ENCODE results near the gene RSPH6A. TPM values are rescaled to one million over a fixed set of nuclear protein-coding genes. Genes with fewer than 3 reads are reported as not detected.

The RSPH6A gene
- polyA plus RNA-seq, 4 donors: not detected

GRCh38 chr19:45825917-45826893 is 11.1 kb upstream of the RSPH6A start:
- no peak for DNase-seq (ENCODE audit: low read depth in 4 of 4, low spot score in 2 of 4)

DNA sequence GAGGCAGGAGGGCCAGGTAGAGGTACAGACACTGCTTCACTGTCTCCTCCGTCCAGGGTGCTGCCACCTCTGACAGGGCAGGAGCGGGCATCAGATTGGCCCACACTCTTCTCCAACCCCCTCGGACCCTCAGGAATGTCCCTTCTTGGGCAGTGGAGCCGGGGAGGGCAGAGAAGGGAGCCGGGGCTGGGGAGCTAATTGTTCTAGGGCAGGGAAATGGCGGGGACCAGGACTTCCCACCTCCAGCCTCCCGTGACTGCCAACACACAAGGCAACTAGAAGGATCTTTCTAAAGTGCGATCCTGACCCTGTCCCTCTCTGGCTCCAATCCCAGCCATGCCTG is 10.1 kb upstream of the RSPH6A start:
- no peak for DNase-seq (ENCODE audit: low read depth in 4 of 4, low spot score in 2 of 4)

GRCh38 chr19:45824531-45825262 is 9.6 kb upstream of the RSPH6A start:
- DNase-seq (ENCODE audit: low read depth in 4 of 4, low spot score in 2 of 4): no peak

- DNase-seq (ENCODE audit: low read depth in 4 of 4, low spot score in 2 of 4): no peak
Observed at GRCh38 chr19:45824041-45824471, 8.9 kb upstream of the RSPH6A start.

DNA sequence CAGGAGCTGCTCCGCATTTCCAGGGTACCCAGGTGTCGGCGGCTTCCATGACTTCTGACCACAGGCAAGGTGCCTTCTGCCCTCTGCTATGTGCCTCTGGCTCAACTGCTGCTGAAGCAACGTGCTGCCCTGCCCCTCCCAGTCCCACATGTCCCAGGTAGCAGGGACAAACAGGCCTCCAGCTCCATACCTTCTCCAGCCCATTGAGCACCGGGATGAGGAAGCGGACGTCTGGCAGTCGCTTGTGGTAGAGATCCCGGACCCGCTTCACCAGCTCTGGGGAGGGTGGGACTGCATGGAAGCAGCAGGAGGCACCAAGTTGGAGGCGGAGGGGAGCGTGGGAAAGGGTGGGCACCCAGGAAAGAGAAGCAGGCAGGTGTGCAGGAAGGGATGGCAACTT is 8.1 kb upstream of the RSPH6A start:
- no peak for DNase-seq (ENCODE audit: low read depth in 4 of 4, low spot score in 2 of 4)

DNA sequence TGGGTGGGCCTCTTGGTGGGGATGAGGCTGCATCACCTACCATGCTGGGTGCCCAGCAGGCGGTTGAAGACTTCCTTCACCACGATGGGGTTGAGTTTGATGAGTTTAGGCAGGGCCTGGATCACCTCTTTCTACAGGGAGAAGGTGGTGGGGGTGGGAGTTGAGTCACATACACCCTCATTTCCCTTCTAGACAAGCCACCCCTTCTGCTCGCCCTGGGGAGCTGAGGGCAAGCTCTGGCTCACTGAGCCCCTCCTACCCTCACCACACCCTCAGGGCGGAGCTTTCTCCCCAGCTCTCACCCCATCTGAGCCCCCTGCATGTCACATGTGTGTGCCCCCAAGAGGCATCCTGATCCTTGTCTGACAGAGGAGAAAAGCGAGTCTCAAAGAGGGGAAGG is 7.6 kb upstream of the RSPH6A start:
- DNase-seq (ENCODE audit: low read depth in 4 of 4, low spot score in 2 of 4): no peak

- DNase-seq (ENCODE audit: low read depth in 4 of 4, low spot score in 2 of 4): no peak
Observed at GRCh38 chr19:45821570-45821969, 6.5 kb upstream of the RSPH6A start.

DNA sequence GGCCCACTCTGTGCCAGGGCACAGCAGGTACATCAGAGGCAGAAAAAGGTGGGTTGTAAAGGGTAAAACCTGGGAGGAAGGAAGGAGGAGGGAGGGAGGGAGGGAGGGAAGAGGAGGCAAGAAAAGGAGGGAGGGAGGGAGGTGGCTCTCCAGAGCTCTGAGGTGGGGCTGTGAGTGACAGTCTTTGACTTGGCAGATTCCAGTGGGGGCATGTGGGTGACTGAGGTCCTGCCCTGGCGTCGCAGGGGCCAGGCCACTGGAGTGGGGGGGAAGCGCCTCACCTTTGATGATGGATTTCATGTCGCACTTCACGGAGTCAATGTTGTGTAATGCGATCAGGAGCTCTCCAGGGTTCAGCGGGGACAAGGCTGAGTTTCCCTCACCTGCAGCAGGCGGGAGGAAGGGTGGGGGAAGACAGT is 6.0 kb upstream of the RSPH6A start:
- no peak for DNase-seq (ENCODE audit: low read depth in 4 of 4, low spot score in 2 of 4)

- no peak for DNase-seq (ENCODE audit: low read depth in 4 of 4, low spot score in 2 of 4)
Observed at GRCh38 chr19:45820413-45821102, 5.5 kb upstream of the RSPH6A start.

GRCh38 chr19:45819769-45820168 is 4.7 kb upstream of the RSPH6A start:
- DNase-seq (ENCODE audit: low read depth in 4 of 4, low spot score in 2 of 4): no peak

DNA sequence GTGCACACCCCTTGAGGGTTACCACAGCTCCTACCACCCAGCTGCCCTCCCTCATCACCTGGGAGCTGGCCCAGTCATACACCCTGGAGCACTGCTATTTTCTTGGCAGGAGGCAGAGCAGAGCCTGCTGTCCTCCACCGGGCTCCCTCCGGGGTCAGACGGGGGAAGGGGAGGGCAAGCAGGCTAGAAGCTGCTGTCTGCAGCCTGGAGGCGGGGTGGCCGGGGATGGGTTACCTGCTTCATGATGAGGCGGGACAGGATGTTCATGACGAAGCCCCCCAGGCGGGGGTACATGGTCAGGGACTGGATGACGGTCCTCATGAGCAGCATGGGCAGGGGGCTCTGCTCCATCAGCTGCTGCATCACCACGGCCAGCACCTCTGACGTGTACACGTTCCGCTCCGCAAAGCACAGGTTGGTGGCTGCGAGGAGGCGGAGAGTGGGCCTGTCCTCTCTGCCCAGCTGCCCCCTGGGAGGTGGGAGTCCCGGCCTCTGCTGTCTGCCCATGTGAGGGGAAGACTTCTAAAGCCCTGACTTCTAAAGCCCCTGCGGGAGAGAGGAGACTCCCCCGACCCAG is 2.7 kb upstream of the RSPH6A start:
- no peak for DNase-seq (ENCODE audit: low read depth in 4 of 4, low spot score in 2 of 4)

DNA sequence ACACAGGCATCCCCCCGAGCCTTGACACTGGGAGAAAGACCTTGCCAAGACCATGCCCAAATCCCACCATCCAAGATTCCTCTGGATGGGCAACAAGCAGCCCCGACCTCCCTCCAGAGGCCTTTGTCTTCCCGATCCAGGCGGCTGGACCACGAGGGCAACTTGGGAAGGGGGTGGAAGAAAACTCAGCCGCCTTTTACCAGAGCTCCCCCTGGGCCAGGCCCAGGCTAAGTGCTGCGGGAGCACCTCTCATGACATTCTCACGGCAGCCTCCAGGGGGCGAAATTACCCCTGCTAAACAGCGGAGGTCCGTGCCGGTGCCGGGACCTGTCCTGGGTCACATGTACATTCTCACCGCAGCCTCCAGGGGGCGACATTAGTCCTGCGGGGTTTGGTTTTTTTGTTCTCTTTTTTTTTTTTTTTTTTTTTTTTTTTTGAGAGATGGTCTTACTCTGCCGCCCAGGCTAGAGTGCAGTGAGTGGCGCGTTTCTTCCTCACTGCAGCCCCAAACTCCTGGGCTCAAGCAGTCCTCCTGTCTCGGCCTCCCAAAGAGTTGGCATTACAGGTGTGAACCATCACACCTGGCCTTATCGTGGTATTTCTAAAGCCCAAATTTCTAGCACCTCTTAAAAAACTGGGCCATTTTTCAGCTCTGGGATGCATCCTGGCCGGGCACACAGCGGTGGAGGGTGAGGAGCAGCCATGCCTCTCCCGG is 2.1 kb upstream of the RSPH6A start:
- DNase-seq (ENCODE audit: low read depth in 4 of 4, low spot score in 2 of 4): peak in 2 of 4 donors; percentile 86 to 91

GRCh38 chr19:45816236-45817009 is 1.3 kb upstream of the RSPH6A start:
- no peak for DNase-seq (ENCODE audit: low read depth in 4 of 4, low spot score in 2 of 4)

- peak in 1 of 4 donors; percentile 61 for DNase-seq (ENCODE audit: low read depth in 4 of 4, low spot score in 2 of 4)
Observed at GRCh38 chr19:45815481-45816216, 541 bp upstream of the RSPH6A start.

GRCh38 chr19:45814166-45814780 is 835 bp downstream of the RSPH6A start:
- no peak for DNase-seq (ENCODE audit: low read depth in 4 of 4, low spot score in 2 of 4)

DNA sequence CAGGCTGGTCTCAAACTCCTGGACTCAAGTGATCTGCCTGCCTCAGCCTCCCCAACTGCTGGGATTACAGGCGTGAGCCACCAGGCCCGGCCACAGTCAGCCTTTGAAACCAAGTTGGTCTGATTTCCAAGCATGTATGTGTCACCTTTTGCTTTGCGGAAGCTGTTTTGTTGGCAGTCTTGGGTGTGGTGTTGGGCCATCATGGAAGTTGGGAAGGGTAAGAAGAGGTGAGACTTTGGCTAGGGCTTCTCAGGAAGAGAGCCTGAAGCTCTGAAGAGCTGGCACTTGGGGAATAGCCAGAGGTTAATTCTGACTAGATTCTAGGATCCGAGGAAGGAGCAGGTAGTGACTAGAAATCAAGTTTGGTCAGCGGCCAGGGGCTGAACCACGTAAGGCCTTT is 2.8 kb downstream of the RSPH6A start:
- no peak for DNase-seq (ENCODE audit: low read depth in 4 of 4, low spot score in 2 of 4)

- no peak for DNase-seq (ENCODE audit: low read depth in 4 of 4, low spot score in 2 of 4)
Observed at GRCh38 chr19:45809643-45810159, 5.4 kb downstream of the RSPH6A start.

DNA sequence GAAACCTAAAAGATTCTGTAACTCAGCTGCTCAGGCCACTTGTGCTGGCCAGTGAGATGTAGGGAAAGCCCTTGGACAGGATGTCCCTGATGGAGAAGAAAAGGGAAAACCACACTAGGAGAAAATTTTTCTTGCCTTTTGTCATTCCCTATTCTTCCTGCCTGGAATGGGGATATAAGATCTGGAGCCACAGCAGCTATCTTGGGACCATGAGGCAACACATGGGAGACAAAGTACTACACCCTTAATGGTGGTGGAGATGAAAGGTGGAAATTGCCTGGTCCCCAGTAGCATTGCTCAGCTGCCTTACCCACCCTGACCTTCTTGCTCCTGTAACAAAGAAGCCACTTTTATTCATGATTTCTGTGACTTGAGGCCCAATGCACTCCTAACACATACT is 9.4 kb downstream of the RSPH6A start:
- no peak for DNase-seq (ENCODE audit: low read depth in 4 of 4, low spot score in 2 of 4)

Data from left renal cortex interstitium (tissue), 4 donors.